RWPE1 (cell line): ENCODE data around the gene GSTA2.

ENCODE experiments used
- CTCF ChIA-PET: fragments of 350-600 bp; sonication (Branson Sonifier 250); formaldehyde crosslinking; extraction: SDS; loops from one replicate; lab custom pipeline; 2021; lab: Yijun Ruan, JAX
- POLR2A ChIA-PET: fragments of 400-600 bp; formaldehyde crosslinking; extraction: SDS; loops from one replicate; lab custom pipeline; 2020; ENCODE audit warnings: antibody characterized with exemption; ENCODE audit not compliant: low non-redundant PET; lab: Yijun Ruan, JAX
- DNase-seq: peaks from one replicate; pipeline ENCODE4 v3.0.0; 2012; ENCODE audit warnings: low spot score
- H3K27ac ChIP-seq: fragments of 450-650 bp; 2 replicates; pipeline ENCODE4 v1.5.1; 2017
- TF ChIP-seq, protein P1 (sequence below): fragments of 450-650 bp; conservative IDR thresholded peaks from 2 replicates; pipeline ENCODE4 v1.5.1; 2017; ENCODE audit warnings: low read depth, mild to moderate bottlenecking

GSTA2 gene

GRCh38 chr6:52704060-52704459 is 59.2 kb downstream of the GSTA2 start:
- no peak overlapping the region for H3K27ac ChIP-seq
- POLR2A ChIA-PET, result no interaction called here
- no peak for DNase-seq
- CTCF ChIA-PET, result no interaction called here
- TF ChIP-seq, protein P1, sequence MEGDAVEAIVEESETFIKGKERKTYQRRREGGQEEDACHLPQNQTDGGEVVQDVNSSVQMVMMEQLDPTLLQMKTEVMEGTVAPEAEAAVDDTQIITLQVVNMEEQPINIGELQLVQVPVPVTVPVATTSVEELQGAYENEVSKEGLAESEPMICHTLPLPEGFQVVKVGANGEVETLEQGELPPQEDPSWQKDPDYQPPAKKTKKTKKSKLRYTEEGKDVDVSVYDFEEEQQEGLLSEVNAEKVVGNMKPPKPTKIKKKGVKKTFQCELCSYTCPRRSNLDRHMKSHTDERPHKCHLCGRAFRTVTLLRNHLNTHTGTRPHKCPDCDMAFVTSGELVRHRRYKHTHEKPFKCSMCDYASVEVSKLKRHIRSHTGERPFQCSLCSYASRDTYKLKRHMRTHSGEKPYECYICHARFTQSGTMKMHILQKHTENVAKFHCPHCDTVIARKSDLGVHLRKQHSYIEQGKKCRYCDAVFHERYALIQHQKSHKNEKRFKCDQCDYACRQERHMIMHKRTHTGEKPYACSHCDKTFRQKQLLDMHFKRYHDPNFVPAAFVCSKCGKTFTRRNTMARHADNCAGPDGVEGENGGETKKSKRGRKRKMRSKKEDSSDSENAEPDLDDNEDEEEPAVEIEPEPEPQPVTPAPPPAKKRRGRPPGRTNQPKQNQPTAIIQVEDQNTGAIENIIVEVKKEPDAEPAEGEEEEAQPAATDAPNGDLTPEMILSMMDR, result no peak
